Measurements from ENCODE around the gene MRPL4. TPM values are rescaled to one million over a fixed set of nuclear protein-coding genes. Genes with fewer than 3 reads are reported as not detected.
"Not testable (repeated sequence)": the region's sequence is repeated elsewhere in the genome, so short reads cannot be mapped to it uniquely, and the experiment has no call there.

Gene MRPL4
- total and polyA plus RNA-seq, 12 donors, result 33.4 to 123 (median 64.1) TPM

- H3K9me3 ChIP-seq (replicated peaks in 1 of 3), result no peaks in the 10 kb centered on the region
- H3K4me1 ChIP-seq (replicated peaks in 1 of 2), result no peaks in the 10 kb centered on the region
- peaks cover 0 to 47% of the 10 kb centered on the region in 2 donors for H3K36me3 ChIP-seq (replicated peaks in 1 of 2)
- DNase-seq, result no peak
- H3K27me3 ChIP-seq, result no peaks in the 10 kb centered on the region
- intact Hi-C loops (cut with DNase I), result no loop called here
- no peak for TF ChIP-seq POLR2A (IDR thresholded peaks at IDR 0.05)
- TF ChIP-seq CTCF (IDR thresholded peaks at IDR 0.05), result no peak
- no peak overlapping the region for H3K4me3 ChIP-seq
- H3K27ac ChIP-seq, result no peak overlapping the region
- WGBS, 4 donors, result 80 to 87% (median 82%) methylated on average over 5 of the region's 5 CpGs
Measured at GRCh38 chr19:10279737-10280442, 27.9 kb downstream of the MRPL4 start.

- Histone ChIP-seq H3K4me1 (replicated peaks in 1 of 2) (peaks cover 8 to 12% of the 10 kb centered on the region in 2 donors), H3K36me3 (replicated peaks in 1 of 2) (peaks cover 0 to 50% of the 10 kb centered on the region in 2 donors)
- intact Hi-C loops (cut with DNase I); H3K27me3 ChIP-seq; H3K27ac ChIP-seq; DNase-seq; H3K4me3 ChIP-seq; H3K9me3 ChIP-seq (replicated peaks in 1 of 3): not testable (repeated sequence)
- WGBS, 4 donors, result 90 to 93% (median 90%) methylated on average over 5 of the region's 5 CpGs
Measured at GRCh38 chr19:10282043-10282442, 30.0 kb downstream of the MRPL4 start.

DNA sequence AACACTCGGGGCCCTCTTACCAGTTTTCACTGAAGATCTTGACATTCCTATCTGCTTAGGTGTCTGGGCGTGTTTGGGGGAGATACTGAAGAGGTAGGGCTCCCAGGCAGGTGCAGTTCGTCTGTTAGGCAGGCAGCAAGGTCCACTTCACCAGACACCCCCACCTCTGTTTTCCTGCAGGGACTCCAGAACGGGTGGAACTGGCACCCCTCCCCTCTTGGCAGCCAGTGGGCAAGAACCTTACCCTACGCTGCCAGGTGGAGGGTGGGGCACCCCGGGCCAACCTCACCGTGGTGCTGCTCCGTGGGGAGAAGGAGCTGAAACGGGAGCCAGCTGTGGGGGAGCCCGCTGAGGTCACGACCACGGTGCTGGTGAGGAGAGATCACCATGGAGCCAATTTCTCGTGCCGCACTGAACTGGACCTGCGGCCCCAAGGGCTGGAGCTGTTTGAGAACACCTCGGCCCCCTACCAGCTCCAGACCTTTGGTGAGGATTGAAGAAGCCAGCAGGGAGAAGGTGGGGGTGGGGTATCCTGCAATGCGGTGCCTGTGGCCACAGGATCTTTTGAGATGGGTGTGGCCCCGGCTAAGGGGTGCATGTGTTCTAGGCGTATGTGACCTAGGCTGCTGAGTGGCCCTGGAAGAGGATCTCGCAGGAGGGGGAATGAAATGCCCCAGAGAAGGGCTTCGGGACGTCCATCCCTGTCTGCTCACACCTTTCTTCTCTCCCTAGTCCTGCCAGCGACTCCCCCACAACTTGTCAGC lies 31.5 kb downstream of the MRPL4 start:
- Histone ChIP-seq H3K27me3 (peaks cover 11% of the 10 kb centered on the region), H3K4me3 (no peak overlapping the region), H3K36me3 (replicated peaks in 1 of 2) (peaks cover 0 to 46% of the 10 kb centered on the region in 2 donors), H3K4me1 (replicated peaks in 1 of 2) (peaks cover 12 to 19% of the 10 kb centered on the region in 2 donors), H3K9me3 (replicated peaks in 1 of 3) (no peaks in the 10 kb centered on the region), H3K27ac (no peak overlapping the region)
- DNase-seq, result no peak
- no peak for TF ChIP-seq POLR2A (IDR thresholded peaks at IDR 0.05)
- TF ChIP-seq CTCF (IDR thresholded peaks at IDR 0.05), result no peak
- intact Hi-C loops (cut with DNase I), result no loop called here
- 78 to 83% (median 79%) methylated on average over 16 to 23 of the region's 23 CpGs for WGBS, 4 donors

DNA sequence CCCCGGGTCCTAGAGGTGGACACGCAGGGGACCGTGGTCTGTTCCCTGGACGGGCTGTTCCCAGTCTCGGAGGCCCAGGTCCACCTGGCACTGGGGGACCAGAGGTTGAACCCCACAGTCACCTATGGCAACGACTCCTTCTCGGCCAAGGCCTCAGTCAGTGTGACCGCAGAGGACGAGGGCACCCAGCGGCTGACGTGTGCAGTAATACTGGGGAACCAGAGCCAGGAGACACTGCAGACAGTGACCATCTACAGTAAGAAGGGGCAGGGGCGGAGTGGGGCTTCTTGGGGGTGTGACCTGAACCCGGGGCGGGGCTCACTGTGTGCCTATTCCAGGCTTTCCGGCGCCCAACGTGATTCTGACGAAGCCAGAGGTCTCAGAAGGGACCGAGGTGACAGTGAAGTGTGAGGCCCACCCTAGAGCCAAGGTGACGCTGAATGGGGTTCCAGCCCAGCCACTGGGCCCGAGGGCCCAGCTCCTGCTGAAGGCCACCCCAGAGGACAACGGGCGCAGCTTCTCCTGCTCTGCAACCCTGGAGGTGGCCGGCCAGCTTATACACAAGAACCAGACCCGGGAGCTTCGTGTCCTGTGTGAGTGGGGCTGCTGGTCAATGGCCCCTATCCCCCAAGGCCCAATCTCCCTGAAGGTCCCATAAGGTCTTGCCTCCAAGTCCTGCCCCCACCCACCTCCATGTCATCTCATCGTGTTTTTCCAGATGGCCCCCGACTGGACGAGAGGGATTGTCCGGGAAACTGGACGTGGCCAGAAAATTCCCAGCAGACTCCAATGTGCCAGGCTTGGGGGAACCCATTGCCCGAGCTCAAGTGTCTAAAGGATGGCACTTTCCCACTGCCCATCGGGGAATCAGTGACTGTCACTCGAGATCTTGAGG lies 32.3 kb downstream of the MRPL4 start:
- no peak for DNase-seq
- Histone ChIP-seq H3K27ac (no peak overlapping the region), H3K36me3 (replicated peaks in 1 of 2) (peaks cover 0 to 38% of the 10 kb centered on the region in 2 donors), H3K27me3 (peaks cover 16% of the 10 kb centered on the region), H3K4me1 (replicated peaks in 1 of 2) (peaks cover 18 to 25% of the 10 kb centered on the region in 2 donors), H3K9me3 (replicated peaks in 1 of 3) (no peaks in the 10 kb centered on the region), H3K4me3 (no peak overlapping the region)
- 87 to 92% (median 91%) methylated on average over 18 to 34 of the region's 34 CpGs for WGBS, 4 donors
- intact Hi-C loops (cut with DNase I), result no loop called here
- TF ChIP-seq CTCF (IDR thresholded peaks at IDR 0.05) (no peak), POLR2A (IDR thresholded peaks at IDR 0.05) (no peak)
